Suprapubic skin (tissue), 4 donors: Measurements from ENCODE around the gene MAPKAPK2. TPM values are rescaled to one million over a fixed set of nuclear protein-coding genes. Genes with fewer than 3 reads are reported as not detected.

Source experiments
- DNase-seq, 2 donors: peaks; one replicate each; pipeline ENCODE4 v3.0.0-alpha.2; 2019; ENCODE audit warnings: low spot score in 2 of 2
- H3K27ac ChIP-seq: fragments of 200-600 bp; sonication (generic); one replicate; pipeline ENCODE4 v1.5.1; 2019
- H3K27me3 ChIP-seq: fragments of 200-600 bp; sonication (generic); one replicate; pipeline ENCODE4 v1.5.1; 2019
- H3K36me3 ChIP-seq: fragments of 200-600 bp; sonication (generic); one replicate; pipeline ENCODE4 v1.5.1; 2019
- H3K4me1 ChIP-seq: fragments of 200-600 bp; sonication (generic); one replicate; pipeline ENCODE4 v1.5.1; 2019
- H3K4me3 ChIP-seq: fragments of 200-600 bp; sonication (generic); one replicate; pipeline ENCODE4 v1.5.1; 2019; ENCODE audit warnings: mild to moderate bottlenecking
- H3K9me3 ChIP-seq: fragments of 200-600 bp; sonication (generic); one replicate; pipeline ENCODE4 v1.5.1; 2019
- CTCF ChIP-seq, 2 donors: fragments of 200-600 bp in 1 of 2; fragments of 450-650 bp in 1 of 2; sonication (generic) in 1 of 2; IDR thresholded peaks; one replicate each; pipeline ENCODE4 v1.5.1; 2016 to 2019; ENCODE audit warnings: antibody characterized with exemption in 2 of 2, mild to moderate bottlenecking in 1 of 2, moderate library complexity in 1 of 2
- EP300 ChIP-seq: sonication (generic); formaldehyde crosslinking; IDR thresholded peaks from one replicate; pipeline ENCODE4 v1.6.1; 2017; ENCODE audit warnings: antibody characterized with exemption
- POLR2A ChIP-seq, 2 donors: fragments of 450-650 bp; IDR thresholded peaks; one replicate each; pipeline ENCODE4 v1.6.1; 2017; ENCODE audit warnings: antibody characterized with exemption in 2 of 2, mild to moderate bottlenecking in 2 of 2, moderate library complexity in 2 of 2
- POLR2AphosphoS5 ChIP-seq, 3 donors: sonication (generic); formaldehyde crosslinking; IDR thresholded peaks; one replicate each; pipeline ENCODE4 v1.6.1; 2017; ENCODE audit warnings: antibody characterized with exemption in 3 of 3
- WGBS: methylation state at CpG from one replicate; pipeline ENCODE4 v1.1.5; 2018; 5-methylcytosine and 5-hydroxymethylcytosine counted together
- total RNA-seq, 4 donors: library from RNA; depleted of rRNA; stranded (reverse); fragments of >200 nt; gene quantifications; one replicate each; pipeline ENCODE4 v1.1.0, GENCODE V29; 2016

Gene MAPKAPK2
- total RNA-seq, 4 donors from 2014 or later, result 38.0 to 72.3 (median 62.4) TPM

- Histone ChIP-seq H3K4me1 (peaks cover 65% of the 10 kb centered on the region), H3K4me3 (peak overlapping the region; percentile 77), H3K27ac (no peak overlapping the region), H3K36me3 (no peaks in the 10 kb centered on the region), H3K27me3 (no peaks in the 10 kb centered on the region), H3K9me3 (no peaks in the 10 kb centered on the region)
- 49% methylated on average over 7 of the region's 7 CpGs for WGBS
- DNase-seq, result no peak
- TF ChIP-seq CTCF (IDR thresholded peaks at IDR 0.05), result no peak
- no peak for TF ChIP-seq POLR2AphosphoS5 (IDR thresholded peaks at IDR 0.05)
- no peak for TF ChIP-seq EP300
- TF ChIP-seq POLR2A (IDR thresholded peaks at IDR 0.05), result no peak
These were observed 2.7 kb downstream of the MAPKAPK2 start for GRCh38 chr1:206687251-206687914.

GRCh38 chr1:206687915-206688442, 3.3 kb downstream of the MAPKAPK2 start:
- no peaks in the 10 kb centered on the region for H3K9me3 ChIP-seq
- DNase-seq, result no peak
- no peaks in the 10 kb centered on the region for H3K36me3 ChIP-seq
- no peak overlapping the region for H3K4me3 ChIP-seq
- H3K27me3 ChIP-seq, result no peaks in the 10 kb centered on the region
- 73% methylated on average over 2 of the region's 2 CpGs for WGBS
- no peak overlapping the region for H3K27ac ChIP-seq
- no peak for TF ChIP-seq EP300
- no peak for TF ChIP-seq CTCF (IDR thresholded peaks at IDR 0.05)
- no peak for TF ChIP-seq POLR2AphosphoS5 (IDR thresholded peaks at IDR 0.05)
- no peak for TF ChIP-seq POLR2A (IDR thresholded peaks at IDR 0.05)
- H3K4me1 ChIP-seq, result peaks cover 71% of the 10 kb centered on the region

- Histone ChIP-seq H3K36me3 (no peaks in the 10 kb centered on the region), H3K27ac (no peak overlapping the region), H3K27me3 (no peaks in the 10 kb centered on the region), H3K4me1 (peaks cover 83% of the 10 kb centered on the region), H3K9me3 (no peaks in the 10 kb centered on the region), H3K4me3 (no peak overlapping the region)
- DNase-seq, result no peak
- TF ChIP-seq EP300, result no peak
- no peak for TF ChIP-seq POLR2AphosphoS5 (IDR thresholded peaks at IDR 0.05)
- no peak for TF ChIP-seq CTCF (IDR thresholded peaks at IDR 0.05)
- TF ChIP-seq POLR2A (IDR thresholded peaks at IDR 0.05), result no peak
- WGBS, result 53% methylated on average over 2 of the region's 2 CpGs
These were observed 5.8 kb downstream of the MAPKAPK2 start for GRCh38 chr1:206690516-206690915.

- no peak for DNase-seq
- Histone ChIP-seq H3K9me3 (no peaks in the 10 kb centered on the region), H3K27me3 (no peaks in the 10 kb centered on the region), H3K36me3 (peaks cover 5% of the 10 kb centered on the region), H3K27ac (no peak overlapping the region), H3K4me1 (peaks cover 80% of the 10 kb centered on the region), H3K4me3 (no peak overlapping the region)
- TF ChIP-seq EP300 (no peak), POLR2A (IDR thresholded peaks at IDR 0.05) (no peak)
- WGBS, result 77% methylated on average over 8 of the region's 8 CpGs
These were observed 6.9 kb downstream of the MAPKAPK2 start for GRCh38 chr1:206691604-206692003.

GRCh38 chr1:206693029-206693428, 8.3 kb downstream of the MAPKAPK2 start:
- H3K9me3 ChIP-seq, result no peaks in the 10 kb centered on the region
- H3K36me3 ChIP-seq, result peaks cover 7% of the 10 kb centered on the region
- H3K27ac ChIP-seq, result no peak overlapping the region
- peaks cover 76% of the 10 kb centered on the region for H3K4me1 ChIP-seq
- no peak for TF ChIP-seq POLR2AphosphoS5 (IDR thresholded peaks at IDR 0.05)
- no peak for TF ChIP-seq CTCF (IDR thresholded peaks at IDR 0.05)
- TF ChIP-seq POLR2A (IDR thresholded peaks at IDR 0.05), result no peak
- TF ChIP-seq EP300, result no peak
- DNase-seq, result no peak
- H3K27me3 ChIP-seq, result no peaks in the 10 kb centered on the region
- H3K4me3 ChIP-seq, result no peak overlapping the region
- 74% methylated on average over 10 of the region's 10 CpGs for WGBS
